Measurements from ENCODE around the gene TBCB.
"Not testable (repeated sequence)": the region's sequence is repeated elsewhere in the genome, so short reads cannot be mapped to it uniquely, and the experiment has no call there.

TBCB gene

DNA sequence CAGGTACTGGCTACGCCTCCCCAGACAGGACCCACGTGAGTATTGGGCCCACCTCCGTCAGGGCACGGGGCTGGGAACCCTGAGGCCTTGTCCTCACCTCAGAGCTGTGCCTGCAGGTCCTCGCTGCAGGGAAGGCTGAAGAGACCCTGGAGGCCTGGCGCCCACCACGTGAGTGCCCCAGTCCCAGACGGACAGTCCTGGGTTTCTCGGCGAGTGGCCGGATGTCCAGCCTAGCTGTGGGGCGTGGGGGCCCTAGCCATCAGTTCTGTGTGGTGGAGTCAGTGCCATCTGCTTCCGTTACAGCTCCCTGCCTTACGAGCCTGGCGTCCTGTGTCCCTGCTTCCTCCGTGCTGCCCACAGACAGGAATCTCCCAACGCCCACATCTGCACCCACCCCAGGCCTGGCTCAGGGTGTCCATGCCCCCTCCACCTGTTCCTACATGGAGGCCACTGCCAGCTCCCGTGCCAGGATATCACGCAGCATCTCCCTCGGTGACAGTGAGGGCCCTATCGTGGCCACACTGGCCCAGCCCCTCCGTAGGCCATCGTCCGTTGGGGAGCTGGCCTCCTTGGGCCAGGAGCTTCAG lies 12.1 kb upstream of the TBCB start:
- no peak for DNase-seq

DNA sequence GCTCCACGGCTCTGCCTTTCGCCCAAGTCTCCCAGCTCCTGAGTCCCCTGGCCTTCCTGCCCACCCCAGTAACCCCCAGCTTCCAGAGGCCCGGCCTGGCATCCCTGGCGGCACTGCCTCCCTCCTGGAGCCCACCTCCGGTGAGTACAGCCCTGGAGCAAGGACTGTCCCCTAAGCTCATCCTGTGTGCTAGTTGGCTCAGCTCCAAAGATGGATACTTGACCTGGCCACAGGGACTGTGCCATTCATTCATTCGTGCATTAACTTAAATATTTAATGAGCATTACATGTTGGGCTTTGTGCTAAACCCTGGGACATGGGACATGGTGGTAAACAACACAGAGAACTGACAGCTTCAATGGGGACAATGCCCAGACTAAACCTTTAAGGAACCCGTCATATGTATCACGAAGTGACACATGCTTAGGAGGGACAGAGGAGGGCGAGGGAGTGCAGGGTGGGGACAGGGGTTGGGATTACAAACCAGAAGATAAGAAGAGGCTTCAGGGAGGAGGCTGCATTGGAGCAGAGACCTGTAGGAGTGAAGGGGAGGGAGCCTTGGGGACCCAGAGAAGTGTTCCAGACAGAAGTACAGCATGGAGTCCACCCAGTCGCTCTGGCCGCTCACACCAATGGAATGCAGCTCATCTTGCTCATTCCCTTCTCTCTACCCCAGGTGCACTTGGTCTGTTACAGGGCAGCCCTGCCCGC lies 11.3 kb upstream of the TBCB start:
- no peak for DNase-seq

GRCh38 chr19:36106441-36106840 lies 8.8 kb upstream of the TBCB start:
- DNase-seq: no peak

DNA sequence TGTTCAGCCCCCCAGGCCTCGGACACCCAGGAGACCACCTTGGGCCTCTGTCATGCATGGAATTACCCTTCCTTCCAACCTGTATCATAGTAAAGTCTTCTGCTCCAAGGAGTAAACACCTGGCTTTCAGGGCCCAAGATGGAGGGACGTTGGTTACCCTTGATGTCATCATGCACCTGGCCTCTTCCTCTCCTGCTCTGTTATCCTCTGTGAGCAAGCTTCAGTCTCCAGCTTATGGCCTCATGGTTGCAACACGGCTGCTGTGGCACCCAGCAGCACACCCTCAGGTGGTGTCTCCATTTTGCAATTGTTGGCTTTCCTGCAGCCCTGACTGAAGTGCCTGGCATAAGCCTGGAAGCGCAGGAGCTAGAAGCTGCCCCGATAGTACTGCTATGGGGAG lies 8.3 kb upstream of the TBCB start:
- DNase-seq: no peak

GRCh38 chr19:36108684-36109083 lies 6.6 kb upstream of the TBCB start:
- DNase-seq: no peak

GRCh38 chr19:36110487-36111199 lies 4.6 kb upstream of the TBCB start, which contains the start of gene OVOL3:
Gene OVOL3 (plus strand): TSS chr19:36111143. CDS start chr19:36111203, 60 bp downstream.
- DNase-seq: no peak

DNA sequence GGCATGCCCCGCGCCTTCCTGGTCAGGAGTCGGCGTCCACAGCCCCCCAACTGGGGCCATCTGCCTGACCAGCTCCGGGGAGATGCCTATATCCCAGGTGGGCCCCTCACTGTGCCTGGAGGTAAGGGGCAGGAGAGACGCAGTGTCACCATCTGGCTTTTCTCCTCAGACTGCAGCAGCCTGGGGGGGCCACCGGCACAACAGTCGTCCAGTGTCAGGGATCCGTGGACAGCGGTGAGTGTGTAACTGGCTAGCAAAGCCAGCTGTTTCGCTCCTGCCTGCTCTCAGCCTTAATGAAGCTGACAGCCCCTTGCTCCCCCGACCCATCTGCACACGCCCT lies 4.1 kb upstream of the TBCB start:
- no peak for DNase-seq

DNA sequence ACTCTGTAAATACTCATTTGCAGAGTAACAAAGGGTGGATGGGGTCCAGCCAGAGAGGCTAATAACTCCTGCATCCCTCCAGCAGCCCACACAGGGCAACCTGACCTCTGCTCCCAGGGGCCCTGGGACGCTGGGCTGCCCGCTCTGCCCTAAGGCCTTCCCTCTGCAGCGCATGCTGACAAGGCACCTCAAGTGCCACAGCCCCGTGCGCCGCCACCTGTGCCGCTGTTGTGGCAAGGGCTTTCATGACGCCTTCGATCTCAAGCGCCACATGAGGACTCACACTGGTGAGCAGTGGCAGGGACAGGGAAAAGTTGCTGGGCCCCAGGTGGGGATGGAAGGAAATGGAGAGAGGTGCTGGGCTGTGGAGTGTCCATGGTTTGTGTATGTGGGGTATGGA lies 2.6 kb upstream of the TBCB start:
- DNase-seq: no peak

DNA sequence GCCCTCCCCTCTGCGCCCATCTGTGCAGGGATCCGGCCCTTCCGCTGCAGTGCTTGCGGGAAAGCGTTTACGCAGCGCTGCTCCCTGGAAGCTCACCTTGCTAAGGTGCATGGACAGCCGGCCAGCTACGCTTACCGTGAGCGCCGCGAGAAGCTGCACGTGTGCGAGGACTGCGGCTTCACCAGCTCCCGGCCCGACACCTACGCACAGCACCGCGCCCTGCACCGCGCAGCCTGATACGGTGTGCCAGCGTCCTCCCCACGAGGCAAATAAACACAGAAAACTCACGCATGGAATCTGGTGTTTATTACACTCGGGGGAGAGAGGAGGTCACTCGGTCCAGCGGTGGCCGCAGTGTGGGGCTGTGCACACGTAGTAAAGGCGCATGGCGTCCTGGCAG lies 1.8 kb upstream of the TBCB start:
- DNase-seq: no peak

DNA sequence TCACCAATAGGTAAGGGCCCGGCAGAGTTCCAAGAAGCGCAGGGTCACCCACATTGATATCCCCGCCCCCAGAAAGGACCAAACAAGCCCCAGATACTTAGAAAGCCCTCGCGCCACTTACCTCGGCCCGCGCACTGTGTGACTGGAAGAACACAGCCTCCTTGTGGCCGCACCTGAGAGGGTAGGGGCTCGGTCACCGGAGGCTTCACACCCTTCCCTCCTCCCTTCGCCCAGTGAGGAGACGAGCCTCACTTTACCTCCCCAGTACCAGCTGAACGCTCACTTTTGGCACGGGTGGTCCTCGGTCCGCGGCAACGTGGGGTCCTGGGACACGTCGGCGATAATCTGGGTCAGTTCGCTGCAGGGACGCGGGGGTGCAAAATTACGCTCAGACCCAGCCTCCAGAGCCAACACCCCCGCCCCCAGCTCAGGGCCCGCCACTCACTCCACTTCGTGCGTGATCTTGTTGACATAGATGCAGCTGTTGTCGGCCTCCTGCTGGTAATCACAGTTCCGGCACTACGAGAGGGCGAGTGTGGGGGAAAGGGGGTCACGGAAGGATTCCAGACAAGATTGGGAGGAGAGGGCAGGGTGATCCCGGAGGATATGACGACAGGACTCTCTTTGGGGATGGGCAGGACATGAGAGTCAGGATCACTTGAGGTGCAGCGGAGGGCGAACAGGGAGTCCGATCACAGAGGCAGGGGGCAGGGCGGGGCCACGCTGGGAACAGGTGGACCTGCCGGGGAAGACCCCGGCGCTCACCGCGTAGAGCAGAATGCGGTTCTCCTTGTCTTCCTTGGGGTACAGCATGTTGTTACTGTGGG lies 1.2 kb upstream of the TBCB start:
- peak in 1 of 2 experiments; percentile 37 for DNase-seq

- DNase-seq: peak; percentile 98
Observed at GRCh38 chr19:36114721-36115452, 381 bp upstream of the TBCB start, which contains the start of gene POLR2I. Gene POLR2I (minus strand): TSS chr19:36114875. CDS start chr19:36114856, 19 bp downstream.

DNA sequence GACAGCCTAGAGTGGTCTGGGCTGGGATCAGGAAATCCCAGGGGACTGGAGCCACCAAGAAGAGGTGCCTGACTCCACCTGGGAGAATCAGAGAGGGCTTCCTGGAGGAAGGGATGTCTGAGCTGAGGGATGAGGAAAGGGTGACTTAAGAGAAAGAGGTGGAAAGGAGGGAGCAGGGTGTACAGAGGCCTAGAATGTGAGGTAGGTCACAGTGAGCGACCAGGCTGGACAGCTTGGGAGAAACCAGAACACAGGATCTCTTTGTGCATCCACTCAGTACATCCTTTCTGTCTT lies 1.0 kb downstream of the TBCB start:
- no peak for DNase-seq

DNA sequence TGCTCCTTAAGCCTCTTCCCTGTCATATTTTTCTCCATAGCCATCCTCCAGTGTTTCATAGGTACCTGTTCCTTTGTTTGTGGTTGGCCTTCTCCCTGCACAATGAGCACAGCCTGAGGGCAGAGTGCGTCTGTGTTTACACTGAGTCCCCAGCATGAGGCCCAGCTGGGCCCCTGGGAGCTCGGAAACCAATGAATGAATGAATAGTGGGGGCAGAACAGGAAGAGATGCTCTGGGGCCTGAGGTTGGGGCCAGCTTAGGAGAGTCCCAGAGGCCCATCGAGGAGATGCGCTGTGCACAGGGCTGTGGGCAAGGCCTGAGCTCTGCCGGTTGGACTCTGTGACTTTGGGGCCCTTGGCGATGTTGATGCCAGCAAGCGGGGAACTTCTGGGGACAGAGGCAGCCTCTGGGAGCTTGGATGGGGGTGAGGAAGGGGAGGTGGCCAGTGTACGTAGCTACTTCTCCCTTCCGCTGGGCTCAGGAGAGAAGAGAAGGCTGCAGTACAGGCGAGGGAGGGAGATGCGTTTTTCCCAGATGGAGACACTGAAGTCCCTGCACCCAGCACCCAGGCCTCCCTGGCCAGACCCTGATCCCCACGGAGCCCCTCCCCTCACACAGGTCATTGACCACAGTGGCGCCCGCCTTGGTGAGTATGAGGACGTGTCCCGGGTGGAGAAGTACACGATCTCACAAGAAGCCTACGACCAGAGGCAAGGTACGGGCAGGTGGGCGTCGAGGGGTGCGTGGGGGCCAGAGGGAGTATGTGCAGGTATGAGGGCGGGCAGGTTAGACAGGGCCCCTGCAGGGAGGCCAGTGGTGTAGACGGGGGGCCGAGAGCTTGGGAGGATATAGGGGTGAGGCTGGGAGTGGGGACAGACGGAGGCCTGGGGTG lies 5.1 kb downstream of the TBCB start:
- DNase-seq: no peak

DNA sequence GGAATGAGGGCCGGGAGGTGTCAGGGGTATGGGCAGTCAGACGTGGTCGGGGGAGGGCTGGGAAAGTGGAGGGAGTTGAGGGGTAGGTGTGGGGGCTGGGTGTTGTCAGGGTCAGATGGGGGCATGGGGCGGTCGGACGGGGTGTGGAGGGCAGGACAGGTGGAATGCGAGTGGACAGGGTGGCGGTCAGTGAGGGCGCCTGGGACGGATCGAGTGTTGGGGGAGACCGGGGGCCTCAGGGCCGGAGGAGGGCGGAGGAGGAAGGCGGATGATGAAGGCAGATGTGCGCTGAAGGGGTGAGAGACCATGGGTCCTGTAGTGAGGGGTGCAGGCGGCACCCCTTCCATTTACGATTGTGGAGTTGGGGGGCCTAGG lies 5.7 kb downstream of the TBCB start:
- no peak for DNase-seq

DNA sequence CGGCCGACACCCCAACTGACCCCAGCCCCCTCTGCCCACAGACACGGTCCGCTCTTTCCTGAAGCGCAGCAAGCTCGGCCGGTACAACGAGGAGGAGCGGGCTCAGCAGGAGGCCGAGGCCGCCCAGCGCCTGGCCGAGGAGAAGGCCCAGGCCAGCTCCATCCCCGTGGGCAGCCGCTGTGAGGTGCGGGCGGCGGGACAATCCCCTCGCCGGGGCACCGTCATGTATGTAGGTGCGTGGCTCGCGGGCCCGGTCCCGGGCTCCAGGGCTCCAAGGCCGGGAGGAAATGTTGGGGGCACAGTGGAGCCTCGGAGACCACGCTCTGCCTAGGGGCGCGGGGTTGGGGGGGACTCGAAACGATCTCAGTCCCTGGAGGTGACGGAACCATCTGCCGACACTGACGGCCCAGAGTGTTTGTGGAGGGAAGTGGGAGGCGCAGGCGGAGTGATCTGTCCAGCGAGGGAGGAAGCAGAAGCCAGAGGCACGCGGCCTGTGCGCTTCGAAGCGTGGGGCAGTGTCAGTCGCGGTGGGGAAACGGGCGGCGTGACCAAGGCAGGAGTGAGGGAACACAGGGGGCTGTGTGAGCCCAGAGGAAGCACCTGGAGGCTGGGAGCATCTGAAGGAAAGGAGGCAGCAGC lies 6.3 kb downstream of the TBCB start:
- no peak for DNase-seq

- DNase-seq: peak in 1 of 2 experiments; percentile 27
Observed at GRCh38 chr19:36125557-36125956, 10.3 kb downstream of the TBCB start.

DNA sequence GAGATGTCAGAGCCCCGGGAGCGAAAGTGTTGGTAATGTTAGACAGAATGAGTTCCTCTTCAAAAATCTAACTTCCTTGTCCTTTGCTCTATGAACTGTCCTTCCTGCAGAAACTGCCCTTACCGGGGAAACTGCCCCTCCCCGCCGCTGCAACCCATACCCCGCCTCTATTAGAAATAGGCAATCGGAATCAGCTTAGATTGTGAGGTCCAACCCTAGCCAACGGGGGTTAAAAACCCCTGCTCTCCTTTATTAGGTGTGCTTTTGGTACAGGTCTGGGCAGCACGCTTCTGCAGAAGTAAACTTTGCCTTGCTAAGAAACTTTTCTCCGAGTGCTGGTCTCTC lies 13.1 kb downstream of the TBCB start:
- DNase-seq: no peak

GRCh38 chr19:36131221-36131620 lies 16.0 kb downstream of the TBCB start:
- DNase-seq: not testable (repeated sequence)

GRCh38 chr19:36134867-36135266 lies 19.6 kb downstream of the TBCB start:
- DNase-seq: not testable (repeated sequence)

- DNase-seq: peak in 1 of 2 experiments; percentile 19
Observed at GRCh38 chr19:36136964-36137686, 21.9 kb downstream of the TBCB start.

DNA sequence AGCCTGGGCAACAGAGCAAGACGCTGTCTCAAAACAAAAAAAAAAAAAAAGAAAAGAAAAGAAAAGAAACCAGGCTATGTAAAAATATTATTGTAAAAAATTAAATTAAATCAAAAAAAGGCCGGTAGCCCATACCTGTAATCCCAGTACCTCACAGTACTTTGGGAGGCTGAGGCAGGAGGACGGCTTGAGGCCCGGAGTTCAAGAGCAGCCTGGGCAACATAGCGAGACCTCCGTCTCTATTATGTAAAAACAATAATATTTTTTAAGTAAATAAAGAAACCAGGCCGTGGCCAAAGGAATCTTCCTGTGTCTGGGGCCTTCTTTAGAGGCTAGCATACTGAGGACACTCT lies 23.8 kb downstream of the TBCB start:
- no peak for DNase-seq

Measured in activated CD4-positive, alpha-beta T cell treated with anti-CD3 and anti-CD28 coated beads, Interleukin-2, amount 50 U/mL, for 48 hours (primary cell).